ENCODE results near the gene TAS2R3. TPM values are rescaled to one million over a fixed set of nuclear protein-coding genes. Genes with fewer than 3 reads are reported as not detected.

TAS2R3 gene
- total RNA-seq, 1 experiment from 2014 or later: 0.49 TPM

GRCh38 chr7:141737118-141737835 lies 26.6 kb upstream of the TAS2R3 start:
- Histone ChIP-seq H3K27me3 (ENCODE audit: control insufficient read depth, insufficient read depth, low read length) (no peaks in the 10 kb centered on the region), H3K4me3 (ENCODE audit: low read depth in 2 of 2, low read length in 2 of 2) (peak overlapping the region; percentile 88 to 100), H3K27ac (ENCODE audit: low read length) (peak overlapping the region; percentile 98), H3K9me3 (ENCODE audit: control insufficient read depth, insufficient read depth, low read depth, low read length) (no peaks in the 10 kb centered on the region), H3K4me1 (ENCODE audit: control insufficient read depth, insufficient read depth, low read length) (peaks cover 12% of the 10 kb centered on the region; the same call in 1 of the 2 replicates), H3K36me3 (ENCODE audit: control insufficient read depth, insufficient read depth, low read length) (peaks cover 35% of the 10 kb centered on the region)
- intact Hi-C loops (cut with micrococcal nuclease; ENCODE audit: unreplicated experiment): loop anchor here (5.0 kb wide), 1 partner anchor 85 kb away; no protein-coding TSS in a partner anchor
- BruUV-seq (replicated peaks): TSS peak; percentile 66
- in situ Hi-C loops (cut with HindIII; ENCODE audit: low pct_unique_long_range_greater_than_20kb, low sequenced_read_pairs): no loop called here
- POLR2A ChIA-PET: interaction anchor here (0.6 to 0.8 kb wide), 2 partner anchors 75 to 817 kb away, joined by 3 read pairs; no protein-coding TSS in a partner anchor
- no peak for DNase-seq (ENCODE audit: low read depth, low spot score)
- no peak for ATAC-seq
- CTCF ChIA-PET: interaction anchor here (0.6 to 1.3 kb wide), 2 partner anchors 64 to 87 kb away, joined by 3 to 4 read pairs; no protein-coding TSS in a partner anchor
- TF ChIP-seq CTCF (IDR thresholded peaks at IDR 0.05): no peak
- no peak for TF ChIP-seq POLR2AphosphoS5 (IDR thresholded peaks at IDR 0.05; ENCODE audit: low read depth, low read length)

- Histone ChIP-seq H3K4me3 (ENCODE audit: low read depth in 2 of 2, low read length in 2 of 2) (peak within 1 kb of the TSS; percentile 88 to 100), H3K27ac (ENCODE audit: low read length) (peak within 1 kb of the TSS; percentile 98), H3K9me3 (ENCODE audit: control insufficient read depth, insufficient read depth, low read depth, low read length) (no peaks in the 10 kb centered on the region), H3K36me3 (ENCODE audit: control insufficient read depth, insufficient read depth, low read length) (peaks cover 37% of the 10 kb centered on the region), H3K27me3 (ENCODE audit: control insufficient read depth, insufficient read depth, low read length) (no peaks in the 10 kb centered on the region), H3K4me1 (ENCODE audit: control insufficient read depth, insufficient read depth, low read length) (peaks cover 12% of the 10 kb centered on the region; the same call in 1 of the 2 replicates)
- peak; percentile 98 for ATAC-seq
- ChIA-PET POLR2A (interaction anchor here (0.6 to 0.8 kb wide), 3 partner anchors 76 to 825 kb away, joined by 3 read pairs; no protein-coding TSS in a partner anchor), CTCF (interaction anchor here (0.5 to 1.3 kb wide), 4 partner anchors 30 to 88 kb away, joined by 3 to 5 read pairs (median 4); partner anchors contain the start of gene WEE2)
- intact Hi-C loops (cut with micrococcal nuclease; ENCODE audit: unreplicated experiment) (loop anchor here (5.0 kb wide), 1 partner anchor 86 kb away; no protein-coding TSS in a partner anchor), in situ Hi-C loops (cut with HindIII; ENCODE audit: low pct_unique_long_range_greater_than_20kb, low sequenced_read_pairs) (no loop called here)
- BruUV-seq (replicated peaks): no TSS peak
- peak; percentile 94 for TF ChIP-seq POLR2AphosphoS5 (IDR thresholded peaks at IDR 0.05; ENCODE audit: low read depth, low read length)
- TF ChIP-seq CTCF (IDR thresholded peaks at IDR 0.05): peak; percentile 95
- peak; percentile 90; the same call in 1 of the 2 replicates for TF ChIP-seq SIN3A (IDR thresholded peaks at IDR 0.05; ENCODE audit: borderline replicate concordance, insufficient read depth, low read depth, low read length)
- TF ChIP-seq REST (IDR thresholded peaks at IDR 0.05; ENCODE audit: insufficient read depth in 1 of 2, low read depth in 2 of 2, low read length in 1 of 2): 0 out of 4 replicates have a peak, but pooled peaks of 1 of the 2 experiments have one; percentile 43
- peak; percentile 82 for TF ChIP-seq TCF7L2 (IDR thresholded peaks at IDR 0.05; ENCODE audit: low read depth, low read length)
- DNase-seq (ENCODE audit: low read depth, low spot score): peak; percentile 98
Measured at GRCh38 chr7:141737836-141738591, 25.9 kb upstream of the TAS2R3 start, which contains the start of gene SSBP1. Gene SSBP1, plus strand, starts transcription at chr7:141738358. Its CDS starts 809 bp downstream, at chr7:141739167.

Measured in Panc1 (cell line).